ENCODE data around the gene MSANTD7. TPM values are rescaled to one million over a fixed set of nuclear protein-coding genes. Genes with fewer than 3 reads are reported as not detected.
A peak's percentile ranks its signal among the peaks of the same experiment; 100 is the strongest.
"Not testable (repeated sequence)": the region's sequence is repeated elsewhere in the genome, so short reads cannot be mapped to it uniquely, and the experiment has no call there.

Gene MSANTD7
- total RNA-seq, 1 experiment from 2014 or later: 19.1 TPM

DNA sequence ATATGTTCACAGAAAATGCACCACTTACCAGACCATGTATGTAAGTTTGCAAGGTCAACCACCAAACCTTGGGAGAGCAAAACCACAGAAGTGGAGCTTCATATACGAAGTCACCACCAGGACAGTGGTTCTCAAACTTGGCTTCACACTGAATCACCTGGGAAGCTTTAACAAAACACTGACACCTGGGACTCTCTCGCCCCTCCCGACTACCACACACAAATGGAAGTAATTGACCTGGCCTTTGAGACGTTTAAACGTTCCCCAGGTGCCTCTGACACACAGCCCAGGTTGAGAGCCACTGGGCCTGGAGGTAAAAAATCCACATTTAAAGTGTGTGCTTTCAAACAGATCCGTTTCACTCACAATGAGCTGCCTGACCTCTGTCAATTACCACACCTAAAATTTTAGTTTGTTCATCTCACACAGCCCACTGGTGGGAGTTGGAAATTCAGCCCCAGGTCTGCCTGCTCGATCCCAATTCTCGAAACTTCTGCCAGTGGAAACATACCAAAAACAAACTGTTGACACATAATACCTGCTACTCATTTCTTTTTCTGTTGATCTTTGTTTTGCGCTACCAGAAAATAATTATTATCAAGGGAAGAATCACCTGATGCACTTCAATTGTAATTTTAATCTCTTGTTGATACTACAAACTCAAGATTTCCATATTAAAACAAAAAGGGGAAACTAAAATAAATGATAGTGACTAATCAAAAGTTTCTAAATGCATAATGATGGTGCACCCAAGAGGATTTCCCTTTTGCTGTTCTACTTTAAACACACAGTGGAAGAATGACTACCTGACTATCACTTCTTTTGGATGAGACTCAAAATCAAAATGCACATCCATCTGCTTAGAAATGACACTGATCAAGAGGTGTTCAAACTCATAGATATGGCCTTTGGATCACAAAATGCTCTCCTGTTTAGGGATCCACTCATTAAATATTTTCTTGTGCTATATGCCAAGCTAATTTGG lies 26.8 kb upstream of the MSANTD7 start:
- Histone ChIP-seq H3K4me3 (ENCODE audit: low read depth, low read length, poor library complexity, severe bottlenecking) (no peak overlapping the region), H3K27ac (ENCODE audit: low read depth, low read length, poor library complexity, severe bottlenecking) (no peak overlapping the region), H3K27me3 (replicated peaks; ENCODE audit: insufficient read depth, low read depth, low read length, poor library complexity) (no peaks in the 10 kb centered on the region), H3K36me3 (ENCODE audit: insufficient read depth, low read length, poor library complexity, severe bottlenecking) (no peaks in the 10 kb centered on the region), H3K4me1 (ENCODE audit: insufficient read depth, low read length, poor library complexity, severe bottlenecking) (no peaks in the 10 kb centered on the region), H3K9me3 (ENCODE audit: low read depth, low read length, poor library complexity, severe bottlenecking) (no peaks in the 10 kb centered on the region)
- ChIA-PET CTCF (no interaction called here), POLR2A (ENCODE audit: low non-redundant PET) (no interaction called here)
- no TSS peak for BruUV-seq (replicated peaks)
- TF ChIP-seq, protein P1, sequence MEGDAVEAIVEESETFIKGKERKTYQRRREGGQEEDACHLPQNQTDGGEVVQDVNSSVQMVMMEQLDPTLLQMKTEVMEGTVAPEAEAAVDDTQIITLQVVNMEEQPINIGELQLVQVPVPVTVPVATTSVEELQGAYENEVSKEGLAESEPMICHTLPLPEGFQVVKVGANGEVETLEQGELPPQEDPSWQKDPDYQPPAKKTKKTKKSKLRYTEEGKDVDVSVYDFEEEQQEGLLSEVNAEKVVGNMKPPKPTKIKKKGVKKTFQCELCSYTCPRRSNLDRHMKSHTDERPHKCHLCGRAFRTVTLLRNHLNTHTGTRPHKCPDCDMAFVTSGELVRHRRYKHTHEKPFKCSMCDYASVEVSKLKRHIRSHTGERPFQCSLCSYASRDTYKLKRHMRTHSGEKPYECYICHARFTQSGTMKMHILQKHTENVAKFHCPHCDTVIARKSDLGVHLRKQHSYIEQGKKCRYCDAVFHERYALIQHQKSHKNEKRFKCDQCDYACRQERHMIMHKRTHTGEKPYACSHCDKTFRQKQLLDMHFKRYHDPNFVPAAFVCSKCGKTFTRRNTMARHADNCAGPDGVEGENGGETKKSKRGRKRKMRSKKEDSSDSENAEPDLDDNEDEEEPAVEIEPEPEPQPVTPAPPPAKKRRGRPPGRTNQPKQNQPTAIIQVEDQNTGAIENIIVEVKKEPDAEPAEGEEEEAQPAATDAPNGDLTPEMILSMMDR (conservative IDR thresholded peaks at IDR 0.05; ENCODE audit: low read depth, low read length): no peak
- no peak for TF ChIP-seq EZH2 (IDR thresholded peaks at IDR 0.05; ENCODE audit: borderline replicate concordance, low read depth, low read length, poor library complexity, severe bottlenecking)
- intact Hi-C loops (cut with micrococcal nuclease; ENCODE audit: unreplicated experiment): loop anchor here (1.0 kb wide), 1 partner anchor 274 kb away; no protein-coding TSS in a partner anchor
- DNase-seq (ENCODE audit: low spot score): no peak

DNA sequence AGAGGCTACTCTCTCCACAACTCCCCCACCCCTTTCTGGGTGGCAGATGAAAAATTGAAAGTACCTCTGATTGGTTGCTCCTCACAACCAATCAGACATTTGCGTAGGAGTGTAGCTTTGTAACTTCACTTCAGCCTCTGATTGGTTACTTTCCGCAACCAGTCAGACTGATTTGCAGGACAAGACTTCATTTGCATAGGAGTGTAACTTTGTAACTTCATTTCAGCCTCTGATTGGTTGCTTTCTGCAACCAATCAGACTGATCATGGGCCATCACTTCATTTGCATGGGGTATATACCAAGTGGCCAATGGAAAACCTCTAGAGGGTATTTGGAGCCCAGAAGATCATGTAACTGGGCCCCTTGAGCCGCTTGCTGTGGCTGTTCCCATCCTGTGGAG lies 25.8 kb upstream of the MSANTD7 start:
- no peaks in the 10 kb centered on the region for H3K4me1 ChIP-seq (ENCODE audit: insufficient read depth, low read length, poor library complexity, severe bottlenecking)
- H3K36me3 ChIP-seq (ENCODE audit: insufficient read depth, low read length, poor library complexity, severe bottlenecking): no peaks in the 10 kb centered on the region
- intact Hi-C loops (cut with micrococcal nuclease; ENCODE audit: unreplicated experiment): no loop called here
- TF ChIP-seq, protein P1 (conservative IDR thresholded peaks at IDR 0.05; ENCODE audit: low read depth, low read length): no peak
- no TSS peak for BruUV-seq (replicated peaks)
- no peaks in the 10 kb centered on the region for H3K9me3 ChIP-seq (ENCODE audit: low read depth, low read length, poor library complexity, severe bottlenecking)
- no peak overlapping the region for H3K27ac ChIP-seq (ENCODE audit: low read depth, low read length, poor library complexity, severe bottlenecking)
- no peaks in the 10 kb centered on the region for H3K27me3 ChIP-seq (replicated peaks; ENCODE audit: insufficient read depth, low read depth, low read length, poor library complexity)
- POLR2A ChIA-PET (ENCODE audit: low non-redundant PET): no interaction called here
- peak; percentile 48 for DNase-seq (ENCODE audit: low spot score)
- CTCF ChIA-PET: no interaction called here
- H3K4me3 ChIP-seq (ENCODE audit: low read depth, low read length, poor library complexity, severe bottlenecking): no peak overlapping the region

DNA sequence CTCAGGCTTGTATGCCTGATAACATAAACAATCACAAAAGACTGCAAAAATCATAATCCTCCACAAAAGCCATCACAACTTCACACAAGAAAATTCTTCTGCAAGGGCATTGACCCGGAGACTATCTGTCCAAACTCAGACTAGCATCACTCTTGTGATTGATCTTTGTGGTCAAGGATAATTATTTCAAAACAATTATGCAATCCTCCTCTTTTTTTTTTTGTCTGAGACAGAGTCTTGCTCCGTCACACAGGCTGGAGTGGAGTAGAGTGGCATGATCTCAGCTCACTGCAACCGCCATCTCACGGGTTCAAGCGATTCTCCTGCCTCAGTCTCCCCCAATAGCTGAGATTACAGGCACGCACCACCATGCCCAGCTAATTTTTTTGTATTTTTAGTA lies 22.4 kb upstream of the MSANTD7 start:
- H3K36me3 ChIP-seq (ENCODE audit: insufficient read depth, low read length, poor library complexity, severe bottlenecking): no peaks in the 10 kb centered on the region
- H3K27ac ChIP-seq (ENCODE audit: low read depth, low read length, poor library complexity, severe bottlenecking): no peak overlapping the region
- no peak for DNase-seq (ENCODE audit: low spot score)
- ChIA-PET POLR2A (ENCODE audit: low non-redundant PET) (no interaction called here), CTCF (no interaction called here)
- no peaks in the 10 kb centered on the region for H3K9me3 ChIP-seq (ENCODE audit: low read depth, low read length, poor library complexity, severe bottlenecking)
- no peaks in the 10 kb centered on the region for H3K4me1 ChIP-seq (ENCODE audit: insufficient read depth, low read length, poor library complexity, severe bottlenecking)
- no peaks in the 10 kb centered on the region for H3K27me3 ChIP-seq (replicated peaks; ENCODE audit: insufficient read depth, low read depth, low read length, poor library complexity)
- intact Hi-C loops (cut with micrococcal nuclease; ENCODE audit: unreplicated experiment): no loop called here
- no TSS peak for BruUV-seq (replicated peaks)
- TF ChIP-seq EZH2 (IDR thresholded peaks at IDR 0.05; ENCODE audit: borderline replicate concordance, low read depth, low read length, poor library complexity, severe bottlenecking): no peak
- TF ChIP-seq, protein P1 (conservative IDR thresholded peaks at IDR 0.05; ENCODE audit: low read depth, low read length): no peak
- H3K4me3 ChIP-seq (ENCODE audit: low read depth, low read length, poor library complexity, severe bottlenecking): no peak overlapping the region

DNA sequence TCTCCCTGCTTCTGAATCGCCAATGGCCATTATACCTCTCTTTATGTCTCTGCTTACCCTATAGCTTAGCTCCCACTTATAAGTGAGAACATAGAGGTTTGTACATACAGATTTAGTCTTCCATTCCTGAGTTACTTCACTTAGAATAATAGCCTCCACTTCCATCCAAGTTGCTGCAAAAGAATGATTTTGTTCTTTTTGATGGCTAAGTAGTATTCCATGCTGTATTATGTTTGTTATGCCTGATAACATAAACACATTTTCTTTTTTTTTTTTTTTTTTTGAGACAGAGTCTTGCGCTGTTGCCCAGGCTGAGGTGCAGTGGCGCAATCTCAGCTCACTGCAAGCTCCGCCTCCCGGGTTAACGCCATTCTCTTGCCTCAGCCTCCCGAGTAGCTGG lies 21.4 kb upstream of the MSANTD7 start:
- H3K9me3 ChIP-seq (ENCODE audit: low read depth, low read length, poor library complexity, severe bottlenecking); POLR2A ChIA-PET (ENCODE audit: low non-redundant PET); DNase-seq (ENCODE audit: low spot score); H3K36me3 ChIP-seq (ENCODE audit: insufficient read depth, low read length, poor library complexity, severe bottlenecking); intact Hi-C loops (cut with micrococcal nuclease; ENCODE audit: unreplicated experiment); BruUV-seq (replicated peaks); CTCF ChIA-PET; H3K4me1 ChIP-seq (ENCODE audit: insufficient read depth, low read length, poor library complexity, severe bottlenecking); H3K27me3 ChIP-seq (replicated peaks; ENCODE audit: insufficient read depth, low read depth, low read length, poor library complexity); H3K4me3 ChIP-seq (ENCODE audit: low read depth, low read length, poor library complexity, severe bottlenecking); H3K27ac ChIP-seq (ENCODE audit: low read depth, low read length, poor library complexity, severe bottlenecking): not testable (repeated sequence)

Data from A673 (cell line).